Stomach (tissue), 9 donors: Measurements from ENCODE around the gene PIK3R6. TPM values are rescaled to one million over a fixed set of nuclear protein-coding genes. Genes with fewer than 3 reads are reported as not detected.
"Not testable (repeated sequence)": the region's sequence is repeated elsewhere in the genome, so short reads cannot be mapped to it uniquely, and the experiment has no call there.

ENCODE experiments used
- DNase-seq, 2 donors: peaks; one replicate each; pipeline versions ENCODE4 v3.0.0 to v3.0.0-alpha.2; 2013 to 2019
- H3K27ac ChIP-seq, 5 donors: fragments of 200-600 bp in 4 of 5; sonication (generic) in 4 of 5; one replicate each; pipeline ENCODE4 v1.5.1; 2013 to 2019; ENCODE audit warnings: mild to moderate bottlenecking in 1 of 5, moderate library complexity in 1 of 5
- H3K27me3 ChIP-seq, 3 donors: fragments of 200-600 bp; sonication (generic); one replicate each; pipeline ENCODE4 v1.5.1; 2017 to 2019; ENCODE audit warnings: mixed run types in 1 of 3
- H3K36me3 ChIP-seq, 4 donors: fragments of 200-600 bp; sonication (generic); 1 replicate in 3 of 4; 2 replicates in 1 of 4; pipeline ENCODE4 v1.5.1; 2016 to 2019
- H3K4me1 ChIP-seq, 4 donors: fragments of 200-600 bp; sonication (generic); one replicate each; pipeline ENCODE4 v1.5.1; 2016 to 2019
- H3K4me3 ChIP-seq, 4 donors: fragments of 200-600 bp; sonication (generic) in 3 of 4; one replicate each; pipeline ENCODE4 v1.5.1; 2016 to 2019; ENCODE audit warnings: mild to moderate bottlenecking in 1 of 4
- H3K9me3 ChIP-seq, 4 donors: fragments of 200-600 bp; sonication (generic); one replicate each; pipeline ENCODE4 v1.5.1; 2016 to 2019
- CTCF ChIP-seq, 7 experiments: fragments of 450-650 bp in 4 of 7; fragments of 200-600 bp in 3 of 7; sonication (generic) in 3 of 7; IDR thresholded peaks; one replicate each; pipeline ENCODE4 v1.5.1; 2016 to 2019; ENCODE audit warnings: antibody characterized with exemption in 7 of 7, control low read depth in 2 of 7, mild to moderate bottlenecking in 1 of 7
- EP300 ChIP-seq: sonication (generic); formaldehyde crosslinking; IDR thresholded peaks from one replicate; pipeline ENCODE4 v1.6.1; 2017; ENCODE audit warnings: antibody characterized with exemption
- POLR2A ChIP-seq, 4 donors: fragments of 450-650 bp; IDR thresholded peaks; one replicate each; pipeline ENCODE4 v1.6.1; 2016; ENCODE audit warnings: antibody characterized with exemption in 4 of 4, control low read depth in 2 of 4, mild to moderate bottlenecking in 1 of 4, moderate library complexity in 1 of 4
- POLR2AphosphoS5 ChIP-seq, 3 donors: sonication (generic); formaldehyde crosslinking; IDR thresholded peaks; one replicate each; pipeline ENCODE4 v1.6.1; 2016; ENCODE audit warnings: antibody characterized with exemption in 3 of 3
- WGBS, 5 donors: extraction: QIAGEN DNeasy Blood & Tissue Kit in 3 of 5; methylation state at CpG; one replicate each; pipeline versions ENCODE4 v1.1.5 to v1.1.7; 2013 to 2018; 5-methylcytosine and 5-hydroxymethylcytosine counted together
- intact Hi-C: fragments of 100-400 bp; cut with DNase I; formaldehyde crosslinking; loops from one replicate; pipeline ENCODE4 v1.15.1; 2023; ENCODE audit warnings: low total_unique reads
- polyA plus RNA-seq, 3 donors: library from polyadenylated mRNA; stranded (reverse); fragments of 200-250 nt; gene quantifications; one replicate each; pipeline ENCODE4 v1.2.3, GENCODE V29; 2013
- total RNA-seq, 5 donors: library from RNA; depleted of rRNA; stranded (reverse); fragments of >200 nt; gene quantifications; one replicate each; pipeline versions ENCODE4 v1.1.0 to v1.2.3, GENCODE V29; 2014 to 2016
- donor health status: healthy with polysubstance abuse.
- donor health status: Bipolar disorder and iron deficiency.
- donor health status: healthy.

PIK3R6 gene
- total and polyA plus RNA-seq, 8 donors: under 0.01 to 4.3 (median 0.37) TPM; not detected in 1

GRCh38 chr17:8806926-8807550, 60.4 kb downstream of the PIK3R6 start:
- Histone ChIP-seq H3K27ac (peak overlapping the region in 1 of 5 donors; percentile 31), H3K4me3 (no peak overlapping the region), H3K4me1 (peaks cover 0 to 8% (median 2%) of the 10 kb centered on the region in 4 donors), H3K36me3 (no peaks in the 10 kb centered on the region), H3K27me3 (peaks cover 0 to 10% (median 0%) of the 10 kb centered on the region in 3 donors), H3K9me3 (peaks cover 0 to 38% (median 11%) of the 10 kb centered on the region in 4 donors)
- peak in 1 of 2 donors; percentile 40 for DNase-seq
- WGBS, 5 donors: 75 to 83% (median 78%) methylated on average over 4 of the region's 4 CpGs
- no peak for TF ChIP-seq EP300
- no peak for TF ChIP-seq CTCF (IDR thresholded peaks at IDR 0.05)
- TF ChIP-seq POLR2A (IDR thresholded peaks at IDR 0.05): no peak
- TF ChIP-seq POLR2AphosphoS5 (IDR thresholded peaks at IDR 0.05): no peak
- intact Hi-C loops: no loop called here

DNA sequence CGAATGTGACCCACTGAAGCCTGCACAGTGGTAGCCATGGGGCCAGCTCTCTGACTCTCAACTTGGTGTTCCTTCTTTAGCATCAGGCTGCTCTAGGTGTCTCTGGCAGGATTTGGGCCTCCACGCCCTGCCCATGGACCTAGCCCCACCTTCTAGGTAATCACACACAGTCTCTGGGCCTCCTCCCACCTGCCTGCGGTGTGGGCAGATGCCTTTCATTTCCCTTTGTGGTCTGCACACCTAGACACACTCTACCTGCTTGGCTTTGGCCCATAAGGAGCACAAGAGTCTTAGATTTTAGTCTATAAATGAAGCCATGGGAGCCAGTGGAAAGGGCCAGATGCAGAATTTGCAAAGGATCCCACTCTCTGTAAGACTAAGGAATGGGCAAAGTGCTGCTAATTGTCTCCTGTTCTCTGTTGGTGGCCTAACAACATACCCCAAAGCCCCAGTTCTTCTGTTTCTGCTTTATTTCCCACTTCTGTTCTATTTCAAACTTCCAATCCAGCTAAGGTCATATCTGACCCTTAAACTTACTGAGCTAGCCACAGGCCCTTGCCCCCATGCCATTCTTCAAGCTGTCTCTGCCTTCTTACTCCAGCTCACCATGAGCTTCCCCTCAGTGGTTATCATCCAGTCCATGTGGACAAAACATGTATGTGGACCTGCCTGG, 61.1 kb downstream of the PIK3R6 start:
- Histone ChIP-seq H3K9me3 (peaks cover 0 to 32% (median 8%) of the 10 kb centered on the region in 4 donors), H3K36me3 (no peaks in the 10 kb centered on the region), H3K4me1 (peaks cover 0 to 8% (median 2%) of the 10 kb centered on the region in 4 donors), H3K27me3 (peaks cover 0 to 10% (median 0%) of the 10 kb centered on the region in 3 donors), H3K27ac (peak overlapping the region in 1 of 5 donors; percentile 31), H3K4me3 (no peak overlapping the region)
- intact Hi-C loops: no loop called here
- WGBS, 5 donors: 58 to 69% (median 68%) methylated on average over 3 of the region's 3 CpGs
- TF ChIP-seq CTCF (IDR thresholded peaks at IDR 0.05): no peak
- no peak for TF ChIP-seq POLR2AphosphoS5 (IDR thresholded peaks at IDR 0.05)
- TF ChIP-seq POLR2A (IDR thresholded peaks at IDR 0.05): no peak
- TF ChIP-seq EP300: no peak
- DNase-seq: no peak

DNA sequence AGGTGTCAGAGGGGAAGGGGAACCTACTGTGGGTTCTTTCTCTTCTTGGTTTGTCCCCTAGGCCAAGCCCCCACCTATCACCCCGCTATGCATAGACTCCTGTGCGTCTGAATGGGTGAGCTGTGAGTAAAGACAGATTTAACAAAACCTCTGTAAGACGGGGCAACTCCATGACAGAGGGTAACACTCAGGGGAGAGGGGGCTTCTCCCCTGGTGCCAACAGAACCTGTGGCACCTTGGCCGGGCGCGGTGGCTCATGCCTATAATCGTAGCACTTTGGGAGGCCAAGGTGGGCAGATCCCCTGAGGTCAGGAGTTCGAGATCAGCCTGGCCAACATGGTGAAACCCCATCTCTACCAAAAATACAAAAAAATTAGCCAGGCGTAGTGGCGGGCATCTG, 62.1 kb downstream of the PIK3R6 start:
- WGBS, 5 donors: 91 to 94% (median 93%) methylated on average over 9 to 10 of the region's 10 CpGs
- H3K4me3 ChIP-seq, H3K27ac ChIP-seq, DNase-seq, intact Hi-C loops, H3K36me3 ChIP-seq, H3K27me3 ChIP-seq, H3K4me1 ChIP-seq: not testable (repeated sequence)
- H3K9me3 ChIP-seq: peaks cover 0 to 22% (median 3%) of the 10 kb centered on the region in 4 donors

- H3K36me3 ChIP-seq: no peaks in the 10 kb centered on the region
- DNase-seq: peak in 1 of 2 donors; percentile 83
- intact Hi-C loops: no loop called here
- TF ChIP-seq POLR2A (IDR thresholded peaks at IDR 0.05) (no peak), CTCF (IDR thresholded peaks at IDR 0.05) (no peak), EP300 (no peak), POLR2AphosphoS5 (IDR thresholded peaks at IDR 0.05) (no peak)
- H3K4me3 ChIP-seq: no peak overlapping the region
- H3K27ac ChIP-seq: no peak overlapping the region
- peaks cover 0 to 11% (median 8%) of the 10 kb centered on the region in 4 donors for H3K4me1 ChIP-seq
- peaks cover 0 to 14% (median 6%) of the 10 kb centered on the region in 3 donors for H3K27me3 ChIP-seq
- H3K9me3 ChIP-seq: peaks cover 0 to 8% (median 0%) of the 10 kb centered on the region in 4 donors
- 65 to 77% (median 71%) methylated on average over 19 of the region's 19 CpGs for WGBS, 5 donors
These were observed 63.7 kb downstream of the PIK3R6 start for GRCh38 chr17:8803531-8804420.
